ENCODE measurements around the gene MEGF11. TPM values are rescaled to one million over a fixed set of nuclear protein-coding genes. Genes with fewer than 3 reads are reported as not detected.

The MEGF11 gene
- total RNA-seq, 2 donors from 2014 or later = not detected

- Histone ChIP-seq H3K27ac (no peak overlapping the region), H3K9me3 (no peaks in the 10 kb centered on the region), H3K36me3 (no peaks in the 10 kb centered on the region), H3K27me3 (replicated peaks; ENCODE audit: insufficient read depth) (no peaks in the 10 kb centered on the region), H3K4me1 (replicated peaks) (no peaks in the 10 kb centered on the region), H3K4me3 (no peak overlapping the region)
- DNase-seq (ENCODE audit: low spot score) = no peak
- intact Hi-C loops (cut with DNase I) = no loop called here
- WGBS = 44% methylated on average over 6 of the region's 6 CpGs
- no peak for TF ChIP-seq POLR2A (IDR thresholded peaks at IDR 0.05)
- no peak for TF ChIP-seq POLR2AphosphoS5 (IDR thresholded peaks at IDR 0.05)
- no peak for TF ChIP-seq CTCF (IDR thresholded peaks at IDR 0.05)
Observed at GRCh38 chr15:66145726-66146182, 107.8 kb downstream of the MEGF11 start.

- 73% methylated on average over 8 of the region's 8 CpGs for WGBS
- Histone ChIP-seq H3K9me3 (no peaks in the 10 kb centered on the region), H3K27me3 (replicated peaks; ENCODE audit: insufficient read depth) (no peaks in the 10 kb centered on the region), H3K27ac (no peak overlapping the region), H3K4me3 (no peak overlapping the region), H3K4me1 (replicated peaks) (no peaks in the 10 kb centered on the region), H3K36me3 (no peaks in the 10 kb centered on the region)
- TF ChIP-seq CTCF (IDR thresholded peaks at IDR 0.05) = no peak
- no peak for TF ChIP-seq POLR2AphosphoS5 (IDR thresholded peaks at IDR 0.05)
- TF ChIP-seq POLR2A (IDR thresholded peaks at IDR 0.05) = no peak
- no peak for DNase-seq (ENCODE audit: low spot score)
- intact Hi-C loops (cut with DNase I) = no loop called here
Observed at GRCh38 chr15:66144978-66145725, 108.4 kb downstream of the MEGF11 start.

GRCh38 chr15:66142285-66142684 is 111.3 kb downstream of the MEGF11 start:
- Histone ChIP-seq H3K4me1 (replicated peaks) (no peaks in the 10 kb centered on the region), H3K4me3 (no peak overlapping the region), H3K36me3 (no peaks in the 10 kb centered on the region), H3K27me3 (replicated peaks; ENCODE audit: insufficient read depth) (no peaks in the 10 kb centered on the region), H3K9me3 (no peaks in the 10 kb centered on the region), H3K27ac (no peak overlapping the region)
- WGBS = 81% methylated on average over 11 of the region's 11 CpGs
- intact Hi-C loops (cut with DNase I) = no loop called here
- TF ChIP-seq POLR2A (IDR thresholded peaks at IDR 0.05) (no peak), CTCF (IDR thresholded peaks at IDR 0.05) (no peak), POLR2AphosphoS5 (IDR thresholded peaks at IDR 0.05) (no peak)
- DNase-seq (ENCODE audit: low spot score) = no peak

- Histone ChIP-seq H3K9me3 (no peaks in the 10 kb centered on the region), H3K4me1 (replicated peaks) (no peaks in the 10 kb centered on the region), H3K4me3 (no peak overlapping the region), H3K36me3 (no peaks in the 10 kb centered on the region), H3K27ac (no peak overlapping the region), H3K27me3 (replicated peaks; ENCODE audit: insufficient read depth) (no peaks in the 10 kb centered on the region)
- WGBS = 90% methylated on average over 11 of the region's 11 CpGs
- intact Hi-C loops (cut with DNase I) = no loop called here
- TF ChIP-seq CTCF (IDR thresholded peaks at IDR 0.05) = no peak
- TF ChIP-seq POLR2AphosphoS5 (IDR thresholded peaks at IDR 0.05) = no peak
- TF ChIP-seq POLR2A (IDR thresholded peaks at IDR 0.05) = no peak
- no peak for DNase-seq (ENCODE audit: low spot score)
Observed at GRCh38 chr15:66139591-66140207, 113.9 kb downstream of the MEGF11 start.
